Kidney (tissue), 14 donors: ENCODE measurements around the gene DEAF1. TPM values are rescaled to one million over a fixed set of nuclear protein-coding genes. Genes with fewer than 3 reads are reported as not detected.

ENCODE experiments used
- DNase-seq, 5 donors: peaks; one replicate each; pipeline ENCODE4 v3.0.0-alpha.2; 2013 to 2020
- FAIRE-seq: peaks from 2 replicates; lab custom pipeline; 2012; peaks lifted over from hg19 to GRCh38; lab: Jason Lieb, UNC
- H3K27ac ChIP-seq, 2 donors: one replicate each; pipeline ENCODE4 v1.7.0; 2013; ENCODE audit warnings: low read depth in 2 of 2, low read length in 2 of 2, inconsistent platforms in 1 of 2
- H3K27me3 ChIP-seq: one replicate; pipeline ENCODE4 v1.7.1; 2013; ENCODE audit warnings: low read length, inconsistent platforms; ENCODE audit not compliant: control insufficient read depth, insufficient read depth
- H3K36me3 ChIP-seq, 3 donors: one replicate each; pipeline versions ENCODE4 v1.7.0 to v1.7.1; 2013; ENCODE audit warnings: low read length in 3 of 3, control low read depth in 1 of 3, inconsistent platforms in 1 of 3; ENCODE audit not compliant: insufficient read depth in 3 of 3, control insufficient read depth in 2 of 3
- H3K4me1 ChIP-seq, 3 donors: one replicate each; pipeline versions ENCODE4 v1.7.0 to v1.7.1; 2013; ENCODE audit warnings: low read length in 3 of 3, inconsistent platforms in 1 of 3, low read depth in 1 of 3; ENCODE audit not compliant: control insufficient read depth in 2 of 3, insufficient read depth in 2 of 3
- H3K4me3 ChIP-seq, 3 donors: one replicate each; pipeline versions ENCODE4 v1.7.0 to v1.8.1; 2013; ENCODE audit warnings: low read length in 3 of 3, control low read depth in 1 of 3, inconsistent platforms in 1 of 3
- H3K9ac ChIP-seq, 3 donors: one replicate each; pipeline versions ENCODE4 v1.7.0 to v1.7.1; 2013; ENCODE audit warnings: low read length in 3 of 3, control low read depth in 1 of 3, inconsistent platforms in 1 of 3
- H3K9me3 ChIP-seq, 3 donors: one replicate each; pipeline versions ENCODE4 v1.7.0 to v1.7.1; 2013; ENCODE audit warnings: low read length in 3 of 3, control low read depth in 1 of 3, inconsistent platforms in 1 of 3; ENCODE audit not compliant: control insufficient read depth in 2 of 3, insufficient read depth in 1 of 3
- CTCF ChIP-seq: IDR thresholded peaks from 3 replicates; pipeline ENCODE4 v1.5.1; 2012; ENCODE audit warnings: mild to moderate bottlenecking, moderate library complexity, borderline replicate concordance; ENCODE audit not compliant: insufficient read depth; ENCODE audit errors: extremely low read depth
- intact Hi-C: fragments of 100-400 bp; cut with DNase I; formaldehyde crosslinking; loops from one replicate; pipeline ENCODE4 v1.11.1; 2022
- polyA plus RNA-seq: library from polyadenylated mRNA; stranded (reverse); fragments of 350-450 nt; fragmentation: Illumina TruSeq; extraction: RNeasy Lipid Tissue Mini Kit (QIAGEN cat#74804); gene quantifications from one replicate; pipeline ENCODE4 v1.2.3, GENCODE V29; 2014; ENCODE audit warnings: low read depth, low replicate concordance; ENCODE audit not compliant: insufficient read depth
- total RNA-seq: library from RNA; stranded (reverse); fragmentation: NEBNext Ultra II Directional; extraction: Animal tissue kit (Norgen Biotek cat#: 25700); gene quantifications from one replicate; pipeline ENCODE4 v1.2.1, GENCODE V29; 2021
- donor health status: control.
- donor health status: control.
- donor health status: control.
- donor health status: control.
- donor health status: control.
- donor health status: DM: yes; HTN: yes; CAD: no.
- donor health status: Normal renal cell carcinoma (clear cell type).

Gene DEAF1
- total and polyA plus RNA-seq, 2 donors from 2014 or later: 30.2 to 54.5 TPM

- no peaks in the 10 kb centered on the region for H3K9me3 ChIP-seq
- H3K9ac ChIP-seq: no peak overlapping the region
- H3K27ac ChIP-seq: no peak overlapping the region
- no peak overlapping the region for H3K4me3 ChIP-seq
- intact Hi-C loops: no loop called here
- DNase-seq (peak in 2 of 5 donors; percentile 44 to 66), FAIRE-seq (no peak)
- H3K36me3 ChIP-seq: peaks cover 0 to 8% (median 0%) of the 10 kb centered on the region in 3 donors
- peaks cover 13% of the 10 kb centered on the region for H3K27me3 ChIP-seq
- peaks cover 0 to 6% (median 0%) of the 10 kb centered on the region in 3 donors for H3K4me1 ChIP-seq
- no peak for TF ChIP-seq CTCF
These were observed 54.9 kb downstream of the DEAF1 start for GRCh38 chr11:640021-640706.

- no peak for FAIRE-seq
- peaks cover 13% of the 10 kb centered on the region for H3K27me3 ChIP-seq
- no peak overlapping the region for H3K4me3 ChIP-seq
- intact Hi-C loops: no loop called here
- no peak for TF ChIP-seq CTCF
- H3K9ac ChIP-seq: no peak overlapping the region
- peaks cover 0 to 8% (median 0%) of the 10 kb centered on the region in 3 donors for H3K36me3 ChIP-seq
- H3K9me3 ChIP-seq: no peaks in the 10 kb centered on the region
- DNase-seq: peak in 3 of 5 donors; percentile 39 to 72 (median 53)
- H3K4me1 ChIP-seq: peaks cover 0 to 6% (median 0%) of the 10 kb centered on the region in 3 donors
- H3K27ac ChIP-seq: no peak overlapping the region
These were observed 55.6 kb downstream of the DEAF1 start for GRCh38 chr11:639332-639955.

DNA sequence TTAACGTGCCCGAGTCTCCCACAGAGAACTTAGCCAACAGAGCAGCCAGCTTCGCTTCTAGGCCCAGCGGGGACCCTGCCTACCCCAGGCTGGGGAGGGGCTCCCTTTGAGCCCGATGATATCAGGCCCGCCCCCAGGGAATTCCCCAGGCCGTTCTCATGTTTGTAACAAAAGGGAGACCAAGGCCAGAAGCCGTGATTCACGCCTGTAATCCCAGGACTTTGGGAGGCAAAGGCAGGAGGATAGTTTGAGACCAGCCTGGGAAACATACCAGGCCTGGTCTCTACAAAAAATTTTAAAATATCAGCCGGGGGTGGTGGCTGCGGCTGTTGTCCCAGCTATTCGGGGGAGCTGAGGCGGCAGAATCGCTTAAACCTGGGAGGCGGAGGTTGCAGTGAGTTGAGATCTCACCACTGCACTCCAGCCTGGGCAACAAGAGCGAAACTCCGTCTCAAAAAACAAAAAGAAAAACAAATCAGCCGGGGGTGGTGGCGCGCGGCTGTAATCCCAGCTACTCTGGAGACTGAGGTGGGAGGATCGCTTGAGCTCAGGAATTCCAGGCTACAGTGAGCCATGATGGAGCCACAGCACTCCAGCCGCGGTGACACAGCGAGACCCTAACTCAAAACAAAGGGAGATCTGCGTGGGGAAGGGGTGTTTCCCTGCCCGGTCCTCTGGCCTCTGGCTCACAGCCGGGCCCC lies 56.2 kb downstream of the DEAF1 start:
- H3K9ac ChIP-seq: no peak overlapping the region

More for the DNA sequence above, 56.2 kb downstream of the DEAF1 start:
- TF ChIP-seq CTCF: no peak
- no peak overlapping the region for H3K4me3 ChIP-seq
- peaks cover 0 to 2% (median 0%) of the 10 kb centered on the region in 3 donors for H3K36me3 ChIP-seq
- H3K27ac ChIP-seq: no peak overlapping the region
- H3K4me1 ChIP-seq: peaks cover 0 to 6% (median 0%) of the 10 kb centered on the region in 3 donors
- no peak for FAIRE-seq
- DNase-seq: peak in 4 of 5 donors; percentile 74 to 85 (median 80)
- H3K9me3 ChIP-seq: no peaks in the 10 kb centered on the region
- intact Hi-C loops: no loop called here
- peaks cover 13% of the 10 kb centered on the region for H3K27me3 ChIP-seq
